ENCODE results near the gene RNU5B-1. TPM values are rescaled to one million over a fixed set of nuclear protein-coding genes. Genes with fewer than 3 reads are reported as not detected.

The RNU5B-1 gene
- total RNA-seq, result not detected in 2 replicates

GRCh38 chr15:65304381-65305149, at the start of gene RNU5B-1:
RNU5B-1 (plus strand) TSS chr15:65304677.

GRCh38 chr15:65286704-65287519, 17.6 kb upstream of the RNU5B-1 start, which contains the start of gene PARP16:
PARP16 (minus strand) TSS chr15:65286883; CDS start chr15:65286426, 457 bp downstream.

Other genes with a start within 250 kb of the RNU5B-1 start
- gene RASL12, start 236.7 kb upstream of the RNU5B-1 start, total RNA-seq, result 31.7 and 58.0 TPM in 2 replicates
- not detected in 2 replicates for gene KBTBD13, start 227.9 kb upstream of the RNU5B-1 start, total RNA-seq
- 0.95 and 1.5 TPM in 2 replicates for gene UBAP1L, start 189.5 kb upstream of the RNU5B-1 start, total RNA-seq
- gene PDCD7, start 170.9 kb upstream of the RNU5B-1 start, total RNA-seq, result 11.8 and 15.0 TPM in 2 replicates
- 41.5 and 47.1 TPM in 2 replicates for gene CLPX, start 119.3 kb upstream of the RNU5B-1 start, total RNA-seq
- gene CILP, start 93.2 kb upstream of the RNU5B-1 start, total RNA-seq, result 0.79 and 2.9 TPM in 2 replicates
- gene PARP16, start 17.8 kb upstream of the RNU5B-1 start, total RNA-seq, result 2.0 and 2.2 TPM in 2 replicates
- gene RNU5A-1, start 8.6 kb upstream of the RNU5B-1 start, total RNA-seq, result not detected in 2 replicates
- gene IGDCC3, start 73.3 kb downstream of the RNU5B-1 start, total RNA-seq, result not detected in 2 replicates
- gene IGDCC4, start 118.3 kb downstream of the RNU5B-1 start, total RNA-seq, result 0.63 and 5.8 TPM in 2 replicates
- 33.7 and 35.8 TPM in 2 replicates for gene DPP8, start 213.0 kb downstream of the RNU5B-1 start, total RNA-seq
- gene HACD3, start 225.8 kb downstream of the RNU5B-1 start, total RNA-seq, result 80.5 and 97.9 TPM in 2 replicates